Right renal pelvis (tissue), 4 donors: ENCODE data around the gene PRR7. TPM values are rescaled to one million over a fixed set of nuclear protein-coding genes. Genes with fewer than 3 reads are reported as not detected.

Source experiments
- polyA plus RNA-seq, 4 donors: library from polyadenylated mRNA; unstranded; fragments of 120-200 nt; gene quantifications; one replicate each; pipeline ENCODE4 v1.2.1, GENCODE V29; 2013; ENCODE audit not compliant: insufficient read length in 4 of 4

PRR7 gene
- polyA plus RNA-seq, 4 donors: 0.83 to 3.8 (median 1.2) TPM

Other genes with a start within 250 kb of the PRR7 start
- 10 to 100 TPM; 24.8 to 38.2 (median 27.3) TPM for gene RAB24, start 143.1 kb upstream of the PRR7 start, polyA plus RNA-seq
- 100 to 1,000 TPM; 123 to 153 (median 136) TPM for gene PRELID1, start 143.0 kb upstream of the PRR7 start, polyA plus RNA-seq
- 10 to 100 TPM; 13.7 to 23.2 (median 14.5) TPM for gene MXD3, start 134.9 kb upstream of the PRR7 start, polyA plus RNA-seq
- gene LMAN2, start 95.1 kb upstream of the PRR7 start, polyA plus RNA-seq: 100 to 1,000 TPM; 114 to 166 (median 126) TPM
- 10 to 100 TPM; 11.9 to 18.7 (median 15.3) TPM for gene RGS14, start 88.9 kb upstream of the PRR7 start, polyA plus RNA-seq
- gene SLC34A1, start 62.4 kb upstream of the PRR7 start, polyA plus RNA-seq: 100 to 1,000 TPM; 134 to 198 (median 174) TPM
- 1 to 10 TPM in 3 of 4 donors, under 1 TPM in 1; 0.50 to 2.2 (median 1.1) TPM for gene PFN3, start 46.2 kb upstream of the PRR7 start, polyA plus RNA-seq
- gene F12, start 37.2 kb upstream of the PRR7 start, polyA plus RNA-seq: 10 to 100 TPM in 1 of 4 donors, 1 to 10 TPM in 3; 4.6 to 11.3 (median 5.8) TPM
- 10 to 100 TPM; 20.4 to 29.2 (median 23.0) TPM for gene GRK6, start 20.1 kb upstream of the PRR7 start, polyA plus RNA-seq
- 100 to 1,000 TPM; 169 to 203 (median 179) TPM for gene DBN1, start 26.8 kb downstream of the PRR7 start, polyA plus RNA-seq
- 100 to 1,000 TPM in 2 of 4 donors, 10 to 100 TPM in 2; 82.9 to 129 (median 96.9) TPM for gene PDLIM7, start 50.8 kb downstream of the PRR7 start, polyA plus RNA-seq
- gene DOK3, start 63.0 kb downstream of the PRR7 start, polyA plus RNA-seq: 1 to 10 TPM; 3.6 to 6.3 (median 4.8) TPM
- 10 to 100 TPM; 85.1 to 97.1 (median 91.8) TPM for gene DDX41, start 70.1 kb downstream of the PRR7 start, polyA plus RNA-seq
- 10 to 100 TPM; 68.7 to 99.1 (median 75.3) TPM for gene FAM193B, start 107.7 kb downstream of the PRR7 start, polyA plus RNA-seq
- gene TMED9, start 145.4 kb downstream of the PRR7 start, polyA plus RNA-seq: 100 to 1,000 TPM; 145 to 194 (median 166) TPM
- gene B4GALT7, start 153.3 kb downstream of the PRR7 start, polyA plus RNA-seq: 10 to 100 TPM; 20.9 to 29.1 (median 22.1) TPM